Measurements from ENCODE around the gene ALPP. TPM values are rescaled to one million over a fixed set of nuclear protein-coding genes. Genes with fewer than 3 reads are reported as not detected.
"Not testable (repeated sequence)": the region's sequence is repeated elsewhere in the genome, so short reads cannot be mapped to it uniquely, and the experiment has no call there.

Gene ALPP
- total and polyA plus RNA-seq, 7 donors, result not detected

- Histone ChIP-seq H3K4me1 (no peaks in the 10 kb centered on the region), H3K9me3 (no peaks in the 10 kb centered on the region), H3K27me3 (ENCODE audit: insufficient read depth in 3 of 3, low read length in 2 of 3) (peaks cover 0 to 9% (median 6%) of the 10 kb centered on the region in 3 donors), H3K36me3 (ENCODE audit: insufficient read depth in 1 of 2, low read depth in 1 of 2) (no peaks in the 10 kb centered on the region), H3K27ac (no peak within 1 kb of the TSS), H3K4me3 (no peak within 1 kb of the TSS)
- intact Hi-C loops (cut with DNase I), result no loop called here
- no peak for TF ChIP-seq CTCF (IDR thresholded peaks at IDR 0.05)
- no peak for DNase-seq
- ATAC-seq, result no peak
- 85 to 90% (median 89%) methylated on average over 16 to 17 of the region's 17 CpGs for WGBS, 3 donors
These were observed 28.2 kb downstream of the ALPP start, which contains the start of gene ALPG for GRCh38 chr2:232406556-232407310. ALPG (plus strand) TSS chr2:232406844; CDS start chr2:232406895, 51 bp downstream.

- H3K36me3 ChIP-seq (ENCODE audit: insufficient read depth in 1 of 2, low read depth in 1 of 2); intact Hi-C loops (cut with DNase I); DNase-seq; H3K27me3 ChIP-seq (ENCODE audit: insufficient read depth in 3 of 3, low read length in 2 of 3); ATAC-seq; H3K4me1 ChIP-seq; H3K4me3 ChIP-seq; H3K9me3 ChIP-seq; H3K27ac ChIP-seq: not testable (repeated sequence)
- 85 to 92% (median 87%) methylated on average over 23 to 29 of the region's 30 CpGs for WGBS, 3 donors
These were observed 29.0 kb downstream of the ALPP start for GRCh38 chr2:232407428-232408150.

- DNase-seq; H3K27ac ChIP-seq; H3K27me3 ChIP-seq (ENCODE audit: insufficient read depth in 3 of 3, low read length in 2 of 3); H3K36me3 ChIP-seq (ENCODE audit: insufficient read depth in 1 of 2, low read depth in 1 of 2); H3K4me3 ChIP-seq; H3K9me3 ChIP-seq; H3K4me1 ChIP-seq; intact Hi-C loops (cut with DNase I): not testable (repeated sequence)
- WGBS, 3 donors, result 82 to 99% (median 95%) methylated on average over 7 to 10 of the region's 10 CpGs
- peak in 1 of 4 donors; percentile 24 for ATAC-seq
These were observed 29.7 kb downstream of the ALPP start for GRCh38 chr2:232408269-232408668.

GRCh38 chr2:232409617-232410016 lies 31.1 kb downstream of the ALPP start:
- H3K4me1 ChIP-seq; H3K4me3 ChIP-seq; H3K9me3 ChIP-seq; ATAC-seq; H3K27me3 ChIP-seq (ENCODE audit: insufficient read depth in 3 of 3, low read length in 2 of 3); H3K36me3 ChIP-seq (ENCODE audit: insufficient read depth in 1 of 2, low read depth in 1 of 2); intact Hi-C loops (cut with DNase I); DNase-seq; H3K27ac ChIP-seq: not testable (repeated sequence)
- 44 to 79% (median 56%) methylated on average over 28 to 40 of the region's 40 CpGs for WGBS, 3 donors

- Histone ChIP-seq H3K4me1 (no peaks in the 10 kb centered on the region), H3K9me3 (no peaks in the 10 kb centered on the region), H3K4me3 (no peak overlapping the region), H3K27me3 (ENCODE audit: insufficient read depth in 3 of 3, low read length in 2 of 3) (peaks cover 0 to 14% (median 9%) of the 10 kb centered on the region in 3 donors), H3K27ac (no peak overlapping the region), H3K36me3 (ENCODE audit: insufficient read depth in 1 of 2, low read depth in 1 of 2) (no peaks in the 10 kb centered on the region)
- intact Hi-C loops (cut with DNase I), result no loop called here
- 79 to 80% (median 80%) methylated on average over 7 of the region's 7 CpGs for WGBS, 3 donors
- no peak for TF ChIP-seq CTCF (IDR thresholded peaks at IDR 0.05)
- DNase-seq (no peak), ATAC-seq (no peak)
These were observed 31.8 kb downstream of the ALPP start for GRCh38 chr2:232410238-232410900.

Measured in psoas muscle (tissue), 8 donors.